GM23248 (cell line): ENCODE measurements around the gene LRRC7. TPM values are rescaled to one million over a fixed set of nuclear protein-coding genes. Genes with fewer than 3 reads are reported as not detected.

Experiments
- DNase-seq: peaks from one replicate; pipeline ENCODE4 v3.0.0-alpha.2; 2015
- H2AFZ ChIP-seq: fragments of 200-600 bp; sonication (generic); 2 replicates; pipeline ENCODE4 v1.6.1; 2016; ENCODE audit warnings: antibody characterized with exemption
- H3F3A ChIP-seq: fragments of 200-600 bp; sonication (generic); 2 replicates; pipeline ENCODE4 v1.6.1; 2016; ENCODE audit warnings: mild to moderate bottlenecking, antibody characterized with exemption, mixed run types; ENCODE audit not compliant: insufficient read depth
- H3K27ac ChIP-seq: fragments of 200-600 bp; sonication (generic); 2 replicates; pipeline ENCODE4 v1.5.1; 2016; ENCODE audit warnings: mild to moderate bottlenecking
- H3K27me3 ChIP-seq: fragments of 200-600 bp; sonication (generic); replicated peaks from 2 replicates; pipeline ENCODE4 v1.6.1; 2016; ENCODE audit warnings: mild to moderate bottlenecking; ENCODE audit not compliant: insufficient read depth
- H3K36me3 ChIP-seq: fragments of 200-600 bp; sonication (generic); 2 replicates; pipeline ENCODE4 v1.6.1; 2016; ENCODE audit warnings: low read depth, mild to moderate bottlenecking
- H3K4me1 ChIP-seq: fragments of 200-600 bp; sonication (generic); 2 replicates; pipeline ENCODE4 v1.6.1; 2016; ENCODE audit warnings: mild to moderate bottlenecking; ENCODE audit not compliant: insufficient read depth
- H3K4me2 ChIP-seq: fragments of 200-600 bp; sonication (generic); one replicate; pipeline ENCODE4 v1.6.1; 2016; ENCODE audit warnings: mild to moderate bottlenecking; ENCODE audit not compliant: unreplicated experiment
- H3K4me3 ChIP-seq: fragments of 200-600 bp; sonication (generic); 2 replicates; pipeline ENCODE4 v1.5.1; 2016; ENCODE audit warnings: mild to moderate bottlenecking
- H3K79me2 ChIP-seq: fragments of 200-600 bp; sonication (generic); 2 replicates; pipeline ENCODE4 v1.6.1; 2016; ENCODE audit warnings: mild to moderate bottlenecking; ENCODE audit not compliant: insufficient read depth
- H3K9ac ChIP-seq: fragments of 200-600 bp; sonication (generic); 2 replicates; pipeline ENCODE4 v1.6.1; 2016; ENCODE audit warnings: mild to moderate bottlenecking
- H3K9me2 ChIP-seq: fragments of 200-600 bp; sonication (generic); 2 replicates; pipeline ENCODE4 v1.6.1; 2016; ENCODE audit warnings: mixed run types, mild to moderate bottlenecking, moderate library complexity; ENCODE audit not compliant: insufficient read depth
- H3K9me3 ChIP-seq: fragments of 200-600 bp; sonication (generic); one replicate; pipeline ENCODE4 v1.6.1; 2017; ENCODE audit warnings: low read depth
- H4K20me1 ChIP-seq: fragments of 200-600 bp; sonication (generic); 2 replicates; pipeline ENCODE4 v1.6.0; 2016; ENCODE audit not compliant: insufficient read depth
- EZH2 ChIP-seq: fragments of 200-600 bp; sonication (generic); IDR thresholded peaks from 2 replicates; pipeline ENCODE4 v1.6.1; 2018; ENCODE audit warnings: antibody characterized with exemption, mild to moderate bottlenecking; ENCODE audit not compliant: insufficient read depth, poor library complexity, severe bottlenecking
- EZH2phosphoT487 ChIP-seq: fragments of 200-600 bp; sonication (generic); IDR thresholded peaks from 2 replicates; pipeline ENCODE4 v1.6.1; 2018; ENCODE audit warnings: antibody characterized with exemption, moderate library complexity, mild to moderate bottlenecking, low read depth; ENCODE audit not compliant: insufficient read depth
- WGBS, 2 experiments: methylation state at CpG; one replicate each; pipeline ENCODE4 v1.1.6; 2015 to 2017; ENCODE audit warnings: low lambda C conversion rate in 2 of 2, low coverage in 1 of 2; ENCODE audit errors: missing lambda C conversion rate in 2 of 2; 5-methylcytosine and 5-hydroxymethylcytosine counted together
- in situ Hi-C: fragments of 300-500 bp; cut with MboI; formaldehyde crosslinking; loops from 2 replicates; pipeline ENCODE4 v1.15.0; 2020
- polyA plus RNA-seq: library from polyadenylated mRNA; unstranded; fragments of >200 nt; fragmentation: Nextera tagmentation; extraction: Ambion mirVana; gene quantifications from 2 replicates; pipeline ENCODE4 v1.2.1, GENCODE V29; 2016
- total RNA-seq: library from RNA; depleted of rRNA; stranded (reverse); fragments of >200 nt; shearing (Covaris generic); gene quantifications from 2 replicates; pipeline ENCODE4 v1.2.3, GENCODE V29; 2014

LRRC7 gene
- total and polyA plus RNA-seq, 2 experiments from 2014 or later: 0.29 TPM; not detected in 1

GRCh38 chr1:70134148-70134547, 566.4 kb downstream of the LRRC7 start:
- Histone ChIP-seq H3K9me2 (no peaks in the 10 kb centered on the region), H2AFZ (peak overlapping the region; percentile 62; the same call in 1 of the 2 replicates), H3K36me3 (no peaks in the 10 kb centered on the region), H3K9ac (no peak overlapping the region), H3F3A (peaks cover 6% of the 10 kb centered on the region; the same call in 1 of the 2 replicates), H3K79me2 (no peaks in the 10 kb centered on the region), H3K4me3 (no peak overlapping the region), H3K27me3 (no peaks in the 10 kb centered on the region), H3K27ac (no peak overlapping the region), H4K20me1 (no peaks in the 10 kb centered on the region), H3K9me3 (no peaks in the 10 kb centered on the region), H3K4me1 (peaks cover 4% of the 10 kb centered on the region), H3K4me2 (no peak overlapping the region)
- in situ Hi-C loops: loop anchor here (25.0 kb wide), 1 partner anchor 1647 kb away; the partner anchor contains the start of gene DEPDC1
- TF ChIP-seq EZH2 (no peak), EZH2phosphoT487 (no peak)
- DNase-seq: peak; percentile 18
- 13 to 16% methylated on average over 3 of the region's 3 CpGs for WGBS, 2 experiments

DNA sequence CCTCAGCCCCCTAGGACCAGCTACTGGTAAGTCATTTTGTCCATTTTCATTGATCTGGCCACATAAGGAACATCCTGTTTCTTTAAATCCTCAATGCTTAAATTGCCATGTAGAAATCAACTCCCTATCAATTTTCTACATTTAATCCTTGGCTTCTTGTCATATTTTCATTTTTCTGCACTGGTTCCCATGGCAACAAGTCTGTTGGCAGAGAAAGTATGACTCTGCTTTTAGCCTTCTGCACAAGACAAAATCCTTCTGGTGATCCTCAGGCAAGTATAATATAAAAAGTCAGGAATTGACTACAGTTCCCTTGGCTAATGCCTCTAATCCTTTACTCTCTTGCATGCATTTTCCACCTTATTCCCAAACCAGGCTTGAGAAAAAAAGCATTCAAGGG, 572.6 kb downstream of the LRRC7 start:
- H3F3A ChIP-seq: peaks cover 5% of the 10 kb centered on the region; the same call in 1 of the 2 replicates
- H3K9ac ChIP-seq: no peak overlapping the region
- H3K79me2 ChIP-seq: no peaks in the 10 kb centered on the region
- H4K20me1 ChIP-seq: no peaks in the 10 kb centered on the region
- H3K9me3 ChIP-seq: no peaks in the 10 kb centered on the region
- no peaks in the 10 kb centered on the region for H3K9me2 ChIP-seq
- peaks cover 32% of the 10 kb centered on the region for H3K4me1 ChIP-seq
- H3K27ac ChIP-seq: peak overlapping the region; percentile 35; the same call in 1 of the 2 replicates
- in situ Hi-C loops: loop anchor here (25.0 kb wide), 1 partner anchor 1653 kb away; the partner anchor contains the start of gene DEPDC1
- peak overlapping the region; percentile 44 for H3K4me2 ChIP-seq
- H2AFZ ChIP-seq: no peak overlapping the region
- TF ChIP-seq EZH2 (no peak), EZH2phosphoT487 (no peak)
- H3K27me3 ChIP-seq: no peaks in the 10 kb centered on the region
- peak; percentile 78 for DNase-seq
- H3K4me3 ChIP-seq: no peak overlapping the region
- H3K36me3 ChIP-seq: peaks cover 6% of the 10 kb centered on the region; the same call in 1 of the 2 replicates

DNA sequence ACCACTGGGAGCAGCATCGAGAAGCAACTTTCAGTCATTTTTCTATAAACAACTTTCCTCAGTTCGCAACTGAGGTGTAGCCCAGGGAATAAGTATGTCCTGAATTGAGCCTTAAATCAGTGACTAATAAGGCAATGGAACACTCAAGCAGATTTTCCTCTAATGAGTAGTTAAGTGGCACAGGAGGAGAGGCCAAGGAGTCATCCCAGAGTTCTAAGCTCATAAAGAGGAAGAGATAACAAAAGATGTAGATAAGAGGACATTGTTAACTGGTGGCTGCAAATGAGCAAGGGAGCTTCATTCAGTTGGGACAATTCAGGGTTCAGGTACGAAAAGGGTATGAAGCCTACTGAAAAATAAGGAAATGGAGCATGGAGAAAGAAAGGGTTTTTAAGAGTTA, 573.2 kb downstream of the LRRC7 start:
- 26 to 29% methylated on average over 3 of the region's 3 CpGs for WGBS, 2 experiments
- Histone ChIP-seq H3K27me3 (no peaks in the 10 kb centered on the region), H2AFZ (no peak overlapping the region), H4K20me1 (no peaks in the 10 kb centered on the region), H3K4me1 (peaks cover 32% of the 10 kb centered on the region), H3K9me2 (no peaks in the 10 kb centered on the region), H3F3A (peaks cover 5% of the 10 kb centered on the region; the same call in 1 of the 2 replicates), H3K9ac (no peak overlapping the region), H3K4me3 (no peak overlapping the region), H3K79me2 (no peaks in the 10 kb centered on the region), H3K27ac (peak overlapping the region; percentile 35; the same call in 1 of the 2 replicates), H3K9me3 (no peaks in the 10 kb centered on the region), H3K36me3 (peaks cover 6% of the 10 kb centered on the region; the same call in 1 of the 2 replicates), H3K4me2 (peak overlapping the region; percentile 44)
- in situ Hi-C loops: loop anchor here (25.0 kb wide), 1 partner anchor 1654 kb away; the partner anchor contains the start of gene DEPDC1
- TF ChIP-seq EZH2phosphoT487 (no peak), EZH2 (no peak)
- DNase-seq: peak; percentile 58

- Histone ChIP-seq H3K9me3 (no peaks in the 10 kb centered on the region), H3K9ac (0 out of 2 replicates have a peak overlapping the region, but pooled peaks have one; percentile 8), H2AFZ (0 out of 2 replicates have a peak overlapping the region, but pooled peaks have one; percentile 20), H3K27ac (no peak overlapping the region; the same call in 1 of the 2 replicates), H3K4me3 (no peak overlapping the region), H3K9me2 (no peaks in the 10 kb centered on the region), H3K27me3 (no peaks in the 10 kb centered on the region), H3K79me2 (no peaks in the 10 kb centered on the region), H3K4me1 (peaks cover 39% of the 10 kb centered on the region), H4K20me1 (no peaks in the 10 kb centered on the region), H3K36me3 (peaks cover 6% of the 10 kb centered on the region; the same call in 1 of the 2 replicates), H3K4me2 (peak overlapping the region; percentile 41), H3F3A (peaks cover 5% of the 10 kb centered on the region; the same call in 1 of the 2 replicates)
- TF ChIP-seq EZH2 (no peak), EZH2phosphoT487 (no peak)
- in situ Hi-C loops: loop anchor here (25.0 kb wide), 1 partner anchor 1655 kb away; the partner anchor contains the start of gene DEPDC1
- DNase-seq: peak; percentile 63
- 3 to 11% methylated on average over 2 of the region's 2 CpGs for WGBS, 2 experiments
Measured at GRCh38 chr1:70142075-70142474, 574.4 kb downstream of the LRRC7 start.
